ENCODE results near the gene FCN1. TPM values are rescaled to one million over a fixed set of nuclear protein-coding genes. Genes with fewer than 3 reads are reported as not detected.

The FCN1 gene
- total RNA-seq, 1 donor from 2014 or later: not detected

GRCh38 chr9:134955801-134956200 lies 38.1 kb upstream of the FCN1 start:
- Mint-ChIP-seq H3K4me1 (no peaks in the 10 kb centered on the region), H3K4me3 (no peak overlapping the region), H3K27ac (no peak overlapping the region), H3K9me3 (peaks cover 9% of the 10 kb centered on the region), H3K36me3 (no peaks in the 10 kb centered on the region), H3K27me3 (ENCODE audit: low read depth) (peaks cover 12% of the 10 kb centered on the region)
- TF ChIP-seq, protein P1, sequence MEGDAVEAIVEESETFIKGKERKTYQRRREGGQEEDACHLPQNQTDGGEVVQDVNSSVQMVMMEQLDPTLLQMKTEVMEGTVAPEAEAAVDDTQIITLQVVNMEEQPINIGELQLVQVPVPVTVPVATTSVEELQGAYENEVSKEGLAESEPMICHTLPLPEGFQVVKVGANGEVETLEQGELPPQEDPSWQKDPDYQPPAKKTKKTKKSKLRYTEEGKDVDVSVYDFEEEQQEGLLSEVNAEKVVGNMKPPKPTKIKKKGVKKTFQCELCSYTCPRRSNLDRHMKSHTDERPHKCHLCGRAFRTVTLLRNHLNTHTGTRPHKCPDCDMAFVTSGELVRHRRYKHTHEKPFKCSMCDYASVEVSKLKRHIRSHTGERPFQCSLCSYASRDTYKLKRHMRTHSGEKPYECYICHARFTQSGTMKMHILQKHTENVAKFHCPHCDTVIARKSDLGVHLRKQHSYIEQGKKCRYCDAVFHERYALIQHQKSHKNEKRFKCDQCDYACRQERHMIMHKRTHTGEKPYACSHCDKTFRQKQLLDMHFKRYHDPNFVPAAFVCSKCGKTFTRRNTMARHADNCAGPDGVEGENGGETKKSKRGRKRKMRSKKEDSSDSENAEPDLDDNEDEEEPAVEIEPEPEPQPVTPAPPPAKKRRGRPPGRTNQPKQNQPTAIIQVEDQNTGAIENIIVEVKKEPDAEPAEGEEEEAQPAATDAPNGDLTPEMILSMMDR (IDR thresholded peaks at IDR 0.05; ENCODE audit: unreplicated experiment): no peak
- no peak for DNase-seq (ENCODE audit: low spot score in 2 of 2, unreplicated experiment in 2 of 2)

- H3K27me3 Mint-ChIP-seq (ENCODE audit: low read depth): peaks cover 12% of the 10 kb centered on the region
- H3K4me1 Mint-ChIP-seq: no peaks in the 10 kb centered on the region
- H3K36me3 Mint-ChIP-seq: no peaks in the 10 kb centered on the region
Measured at GRCh38 chr9:134955156-134955555, 37.4 kb upstream of the FCN1 start.

GRCh38 chr9:134951994-134952393 lies 34.3 kb upstream of the FCN1 start:
- Mint-ChIP-seq H3K27me3 (ENCODE audit: low read depth) (peaks cover 20% of the 10 kb centered on the region), H3K27ac (no peak overlapping the region), H3K4me1 (no peaks in the 10 kb centered on the region), H3K36me3 (no peaks in the 10 kb centered on the region), H3K4me3 (no peak overlapping the region), H3K9me3 (peaks cover 9% of the 10 kb centered on the region)
- TF ChIP-seq, protein P1 (IDR thresholded peaks at IDR 0.05; ENCODE audit: unreplicated experiment): no peak
- no peak for DNase-seq (ENCODE audit: low spot score in 2 of 2, unreplicated experiment in 2 of 2)

More at GRCh38 chr9:134955156-134955555, 37.4 kb upstream of the FCN1 start:
- no peak for DNase-seq (ENCODE audit: low spot score in 2 of 2, unreplicated experiment in 2 of 2)
- Mint-ChIP-seq H3K9me3 (peaks cover 9% of the 10 kb centered on the region), H3K27ac (no peak overlapping the region), H3K4me3 (no peak overlapping the region)
- TF ChIP-seq, protein P1 (IDR thresholded peaks at IDR 0.05; ENCODE audit: unreplicated experiment): no peak

DNA sequence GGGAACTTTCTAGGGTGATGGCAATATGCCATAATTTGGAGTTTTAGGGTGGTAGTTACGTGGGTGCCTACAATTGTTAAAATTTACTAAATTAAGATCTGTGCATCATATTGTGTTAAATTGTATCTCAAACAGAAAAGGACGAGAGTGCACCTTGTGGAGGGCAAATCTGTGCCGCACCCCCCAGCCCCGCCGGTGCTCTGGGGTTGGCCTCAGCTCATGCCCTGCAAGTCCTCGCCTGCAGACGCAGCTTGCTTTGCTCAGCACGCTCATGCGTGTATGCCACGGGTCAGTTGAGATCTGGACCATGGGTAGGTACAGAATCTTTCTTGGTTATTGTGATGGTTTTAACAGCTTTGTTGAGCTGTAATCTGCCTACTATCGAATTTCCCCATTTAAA lies 33.7 kb upstream of the FCN1 start:
- no peak for DNase-seq (ENCODE audit: low spot score in 2 of 2, unreplicated experiment in 2 of 2)
- Mint-ChIP-seq H3K4me1 (no peaks in the 10 kb centered on the region), H3K9me3 (peaks cover 9% of the 10 kb centered on the region), H3K27me3 (ENCODE audit: low read depth) (peaks cover 20% of the 10 kb centered on the region), H3K4me3 (no peak overlapping the region), H3K36me3 (no peaks in the 10 kb centered on the region), H3K27ac (no peak overlapping the region)
- TF ChIP-seq, protein P1 (IDR thresholded peaks at IDR 0.05; ENCODE audit: unreplicated experiment): no peak

- no peaks in the 10 kb centered on the region for H3K36me3 Mint-ChIP-seq
- no peak for DNase-seq (ENCODE audit: low spot score in 2 of 2, unreplicated experiment in 2 of 2)
Measured at GRCh38 chr9:134950386-134951210, 32.9 kb upstream of the FCN1 start.

More at GRCh38 chr9:134950386-134951210, 32.9 kb upstream of the FCN1 start:
- peaks cover 20% of the 10 kb centered on the region for H3K27me3 Mint-ChIP-seq (ENCODE audit: low read depth)
- H3K4me1 Mint-ChIP-seq: no peaks in the 10 kb centered on the region
- TF ChIP-seq, protein P1 (IDR thresholded peaks at IDR 0.05; ENCODE audit: unreplicated experiment): no peak
- peaks cover 9% of the 10 kb centered on the region for H3K9me3 Mint-ChIP-seq
- H3K27ac Mint-ChIP-seq: no peak overlapping the region
- H3K4me3 Mint-ChIP-seq: no peak overlapping the region
